SH-SY5Y (cell line): ENCODE measurements around the gene SEMA4B.

Experiments
- GATA2 ChIP-seq: IDR thresholded peaks from 2 replicates; pipeline ENCODE4 v1.6.1; 2011; ENCODE audit warnings: mild to moderate bottlenecking, low read depth, low read length
- GATA3 ChIP-seq: IDR thresholded peaks from 2 replicates; pipeline ENCODE4 v1.6.1; 2011; ENCODE audit warnings: low read depth, mild to moderate bottlenecking, low read length, moderate library complexity

- TF ChIP-seq GATA2 (no peak), GATA3 (no peak)
Observed at GRCh38 chr15:90225047-90225446, 23.9 kb downstream of the SEMA4B start.
